Stomach (tissue), 4 donors: ENCODE data around the gene PEX26.

Experiments used
- CTCF ChIP-seq, 7 experiments: fragments of 450-650 bp in 4 of 7; fragments of 200-600 bp in 3 of 7; sonication (generic) in 3 of 7; IDR thresholded peaks; one replicate each; pipeline ENCODE4 v1.5.1; 2016 to 2019; ENCODE audit warnings: antibody characterized with exemption in 7 of 7, control low read depth in 2 of 7, mild to moderate bottlenecking in 1 of 7
- EP300 ChIP-seq: sonication (generic); formaldehyde crosslinking; IDR thresholded peaks from one replicate; pipeline ENCODE4 v1.6.1; 2017; ENCODE audit warnings: antibody characterized with exemption
- POLR2A ChIP-seq, 4 donors: fragments of 450-650 bp; IDR thresholded peaks; one replicate each; pipeline ENCODE4 v1.6.1; 2016; ENCODE audit warnings: antibody characterized with exemption in 4 of 4, control low read depth in 2 of 4, mild to moderate bottlenecking in 1 of 4, moderate library complexity in 1 of 4
- POLR2AphosphoS5 ChIP-seq, 3 donors: sonication (generic); formaldehyde crosslinking; IDR thresholded peaks; one replicate each; pipeline ENCODE4 v1.6.1; 2016; ENCODE audit warnings: antibody characterized with exemption in 3 of 3

GRCh38 chr22:18048041-18048440 is 29.7 kb upstream of the PEX26 start:
- TF ChIP-seq CTCF (IDR thresholded peaks at IDR 0.05), result no peak
- TF ChIP-seq POLR2AphosphoS5 (IDR thresholded peaks at IDR 0.05), result no peak
- TF ChIP-seq POLR2A (IDR thresholded peaks at IDR 0.05), result no peak
- no peak for TF ChIP-seq EP300
